Coronary artery (tissue), 2 donors: ENCODE measurements around the gene KCNJ6.

Experiments
- DNase-seq: peaks from one replicate; pipeline ENCODE4 v3.0.0-alpha.2; 2017; ENCODE audit warnings: low spot score
- H3K27ac ChIP-seq, 2 donors: fragments of 200-600 bp; sonication (generic); one replicate each; pipeline ENCODE4 v1.5.1; 2016 to 2019
- H3K4me3 ChIP-seq: fragments of 200-600 bp; sonication (generic); 2 replicates; pipeline ENCODE4 v1.5.1; 2016; ENCODE audit warnings: mild to moderate bottlenecking, moderate library complexity
- TF ChIP-seq, protein P1 (sequence below): fragments of 200-600 bp; sonication (generic); IDR thresholded peaks from one replicate; pipeline ENCODE4 v1.5.1; 2019; ENCODE audit warnings: antibody characterized with exemption

The KCNJ6 gene

DNA sequence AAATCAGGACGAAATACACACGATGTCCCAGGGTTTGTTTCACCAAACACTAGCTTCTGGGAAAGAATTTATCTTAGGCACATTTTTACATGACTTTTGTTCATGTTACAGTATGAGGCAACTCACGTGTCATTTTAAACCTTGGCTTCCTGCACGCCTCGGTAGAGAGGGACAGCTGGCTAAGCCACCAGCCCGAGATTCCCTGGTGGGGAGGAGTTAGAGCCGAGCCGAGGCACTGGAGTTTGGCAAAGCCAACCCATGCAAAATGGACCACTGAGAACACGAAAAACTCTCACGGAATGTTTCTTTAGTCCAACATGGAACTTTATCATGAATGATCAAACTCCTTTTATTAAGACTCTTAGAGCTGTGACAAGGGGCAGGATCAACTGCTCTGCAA, 309.7 kb downstream of the KCNJ6 start:
- DNase-seq = no peak
- TF ChIP-seq, protein P1, sequence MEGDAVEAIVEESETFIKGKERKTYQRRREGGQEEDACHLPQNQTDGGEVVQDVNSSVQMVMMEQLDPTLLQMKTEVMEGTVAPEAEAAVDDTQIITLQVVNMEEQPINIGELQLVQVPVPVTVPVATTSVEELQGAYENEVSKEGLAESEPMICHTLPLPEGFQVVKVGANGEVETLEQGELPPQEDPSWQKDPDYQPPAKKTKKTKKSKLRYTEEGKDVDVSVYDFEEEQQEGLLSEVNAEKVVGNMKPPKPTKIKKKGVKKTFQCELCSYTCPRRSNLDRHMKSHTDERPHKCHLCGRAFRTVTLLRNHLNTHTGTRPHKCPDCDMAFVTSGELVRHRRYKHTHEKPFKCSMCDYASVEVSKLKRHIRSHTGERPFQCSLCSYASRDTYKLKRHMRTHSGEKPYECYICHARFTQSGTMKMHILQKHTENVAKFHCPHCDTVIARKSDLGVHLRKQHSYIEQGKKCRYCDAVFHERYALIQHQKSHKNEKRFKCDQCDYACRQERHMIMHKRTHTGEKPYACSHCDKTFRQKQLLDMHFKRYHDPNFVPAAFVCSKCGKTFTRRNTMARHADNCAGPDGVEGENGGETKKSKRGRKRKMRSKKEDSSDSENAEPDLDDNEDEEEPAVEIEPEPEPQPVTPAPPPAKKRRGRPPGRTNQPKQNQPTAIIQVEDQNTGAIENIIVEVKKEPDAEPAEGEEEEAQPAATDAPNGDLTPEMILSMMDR = no peak
- no peak overlapping the region for H3K27ac ChIP-seq
- H3K4me3 ChIP-seq = no peak overlapping the region

DNA sequence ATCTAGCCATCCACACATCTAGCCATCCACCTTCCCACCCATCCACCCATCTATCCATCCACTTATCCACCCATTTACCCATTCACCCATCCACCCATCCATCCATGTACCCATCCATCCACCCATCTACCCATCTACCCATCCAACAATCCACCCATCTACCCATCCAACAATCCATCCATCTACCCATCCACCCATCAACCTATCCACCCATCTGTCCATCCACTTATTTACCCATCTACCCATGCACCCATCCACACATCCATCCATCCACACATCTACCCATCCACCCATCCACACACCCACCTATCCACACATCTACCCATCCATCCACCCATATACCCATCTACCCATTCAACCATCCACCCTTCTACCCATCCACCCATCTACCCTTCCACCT, 311.3 kb downstream of the KCNJ6 start:
- TF ChIP-seq, protein P1 = no peak
- DNase-seq = no peak
- Histone ChIP-seq H3K4me3 (no peak overlapping the region), H3K27ac (no peak overlapping the region)

DNA sequence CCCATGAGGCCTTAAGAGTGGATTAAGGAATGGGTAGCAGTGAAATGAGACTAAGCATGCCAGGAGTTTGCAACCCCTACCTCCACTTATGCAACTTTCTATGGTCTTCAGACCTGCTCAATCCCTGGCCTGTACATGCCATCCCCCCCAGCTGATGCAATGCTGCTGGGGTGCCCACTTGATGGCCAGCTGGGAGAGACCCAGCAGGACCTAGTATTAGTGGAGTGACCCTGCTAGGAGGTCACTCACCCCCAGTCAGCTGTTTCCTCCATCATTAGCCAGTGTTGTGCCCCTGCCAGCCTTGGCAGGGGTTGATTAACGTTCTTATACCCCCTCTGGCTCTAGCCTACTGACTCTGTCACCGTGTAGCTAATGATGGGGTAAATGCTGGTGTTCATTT, 313.1 kb downstream of the KCNJ6 start:
- Histone ChIP-seq H3K4me3 (no peak overlapping the region), H3K27ac (no peak overlapping the region)
- no peak for DNase-seq
- TF ChIP-seq, protein P1 = no peak

DNA sequence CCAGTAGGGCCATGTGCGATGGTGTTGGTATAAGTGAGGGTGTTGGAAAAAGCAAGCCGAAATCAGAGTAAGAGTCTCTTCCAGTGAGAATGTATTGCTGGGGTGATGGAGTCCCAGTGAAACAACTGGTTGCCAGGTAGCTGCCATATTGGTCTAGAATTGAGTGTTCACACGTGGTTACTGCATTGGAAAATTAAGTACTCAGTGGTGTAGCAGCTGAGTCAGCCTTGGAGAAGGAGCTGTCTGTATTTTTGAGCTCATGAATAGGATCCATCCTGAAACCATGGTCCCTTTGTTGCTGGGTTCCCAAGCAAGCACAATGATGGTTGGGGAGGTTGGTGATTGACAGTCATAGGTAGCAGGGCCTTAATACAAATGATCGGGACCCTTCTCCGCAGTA, 314.3 kb downstream of the KCNJ6 start:
- DNase-seq = no peak
- TF ChIP-seq, protein P1 = no peak
- no peak overlapping the region for H3K27ac ChIP-seq
- H3K4me3 ChIP-seq = no peak overlapping the region

DNA sequence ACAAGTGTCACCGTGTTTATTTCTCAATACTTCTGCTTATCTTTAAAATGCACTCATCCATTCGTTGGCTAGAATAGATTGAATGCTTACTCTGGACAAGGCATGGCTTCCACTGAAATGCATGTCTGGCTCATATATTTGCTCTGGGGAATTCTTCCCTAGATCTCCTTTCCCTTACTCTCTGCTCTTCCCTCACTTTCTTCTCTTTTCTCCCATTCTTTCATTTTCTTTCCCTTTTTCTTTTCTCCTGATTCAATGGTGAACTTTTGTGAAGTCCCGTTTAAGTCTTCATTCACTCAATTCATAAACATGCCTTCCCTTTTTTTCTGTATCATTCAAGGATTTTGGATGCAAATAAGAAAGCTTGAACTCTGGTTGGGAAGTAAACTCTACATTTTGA, 315.2 kb downstream of the KCNJ6 start:
- H3K27ac ChIP-seq = no peak overlapping the region
- no peak for DNase-seq
- TF ChIP-seq, protein P1 = no peak
- H3K4me3 ChIP-seq = no peak overlapping the region

DNA sequence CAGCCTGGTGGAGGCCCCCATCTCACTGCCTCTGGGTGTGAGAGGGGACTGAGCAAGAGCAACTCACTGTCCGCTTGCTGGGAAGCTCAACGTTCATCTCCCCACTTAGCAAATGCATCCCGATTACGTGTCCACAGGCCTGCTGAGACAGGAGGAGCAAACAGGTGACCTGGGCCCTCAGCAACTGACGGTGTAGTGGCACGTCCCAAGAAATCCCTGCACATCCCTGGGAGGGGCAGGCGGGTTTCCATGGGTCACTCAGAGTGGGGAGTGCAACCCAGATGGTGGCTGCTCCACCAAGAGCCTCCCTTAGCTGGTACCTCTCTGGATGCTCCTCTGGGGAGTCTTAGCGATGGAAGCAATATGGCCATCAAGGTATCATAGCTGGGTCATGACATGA, 320.3 kb downstream of the KCNJ6 start:
- TF ChIP-seq, protein P1 = no peak

DNA sequence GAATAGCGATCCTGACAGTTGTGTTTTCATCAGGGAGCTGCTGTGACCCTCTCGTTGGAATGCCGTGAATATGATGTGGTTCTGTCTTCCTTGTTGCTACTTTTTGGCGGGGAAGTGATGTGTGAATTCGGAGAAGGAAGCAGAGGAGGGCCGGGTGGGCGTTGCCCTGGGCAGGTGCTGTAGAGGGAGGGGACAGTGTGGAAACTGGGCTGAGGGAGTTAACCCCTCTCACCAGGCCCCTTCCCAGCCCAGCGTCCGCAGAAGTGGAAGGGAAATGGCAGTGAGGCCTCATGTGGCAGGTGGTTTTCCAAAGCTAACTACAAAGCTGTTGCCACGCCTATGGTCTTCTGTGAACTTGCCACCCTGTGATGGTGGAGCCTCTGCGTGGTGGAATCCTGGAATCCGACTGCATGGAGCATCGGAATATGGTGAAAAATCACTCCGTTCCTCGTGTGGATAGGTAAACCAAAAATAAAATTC, 321.7 kb downstream of the KCNJ6 start:
- no peak overlapping the region for H3K4me3 ChIP-seq
- no peak overlapping the region for H3K27ac ChIP-seq
- DNase-seq = no peak
- TF ChIP-seq, protein P1 = no peak

More for the DNA sequence above, 320.3 kb downstream of the KCNJ6 start:
- no peak overlapping the region for H3K4me3 ChIP-seq
- DNase-seq = no peak
- no peak overlapping the region for H3K27ac ChIP-seq
